ENCODE data around the gene ROR2. TPM values are rescaled to one million over a fixed set of nuclear protein-coding genes. Genes with fewer than 3 reads are reported as not detected.
A peak's percentile ranks its signal among the peaks of the same experiment; 100 is the strongest.

Gene ROR2
- polyA plus RNA-seq, 3 donors, result not detected

DNA sequence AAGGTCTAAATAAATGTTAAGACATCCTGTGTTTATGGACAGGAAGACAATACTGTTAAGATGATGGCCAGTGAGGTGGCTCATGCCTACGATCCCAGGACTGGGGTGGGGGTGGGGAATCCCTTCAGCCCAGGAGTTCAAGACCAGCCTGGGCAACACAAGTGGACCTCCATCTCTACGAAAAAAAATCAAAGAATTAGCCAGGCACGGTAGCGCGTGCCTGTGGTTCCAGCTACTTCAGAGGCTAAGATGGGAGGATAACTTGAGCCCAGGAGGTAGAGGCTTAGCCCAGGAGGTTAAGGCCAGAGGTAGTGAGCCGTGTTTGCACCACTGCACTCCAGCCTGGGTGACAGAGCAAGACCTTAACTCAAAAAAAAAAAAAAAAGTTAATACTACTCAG, 5.3 kb downstream of the ROR2 start:
- Mint-ChIP-seq H3K4me1 (no peaks in the 10 kb centered on the region), H3K36me3 (no peaks in the 10 kb centered on the region), H3K9me3 (peaks cover 0 to 7% (median 0%) of the 10 kb centered on the region in 7 donors), H3K27me3 (ENCODE audit: low read depth in 3 of 3) (peaks cover 33 to 51% (median 44%) of the 10 kb centered on the region in 3 donors), H3K27ac (peak overlapping the region in 1 of 7 donors; percentile 35), H3K4me3 (peak overlapping the region in 1 of 2 donors; percentile 28)
- TF ChIP-seq, protein P1, sequence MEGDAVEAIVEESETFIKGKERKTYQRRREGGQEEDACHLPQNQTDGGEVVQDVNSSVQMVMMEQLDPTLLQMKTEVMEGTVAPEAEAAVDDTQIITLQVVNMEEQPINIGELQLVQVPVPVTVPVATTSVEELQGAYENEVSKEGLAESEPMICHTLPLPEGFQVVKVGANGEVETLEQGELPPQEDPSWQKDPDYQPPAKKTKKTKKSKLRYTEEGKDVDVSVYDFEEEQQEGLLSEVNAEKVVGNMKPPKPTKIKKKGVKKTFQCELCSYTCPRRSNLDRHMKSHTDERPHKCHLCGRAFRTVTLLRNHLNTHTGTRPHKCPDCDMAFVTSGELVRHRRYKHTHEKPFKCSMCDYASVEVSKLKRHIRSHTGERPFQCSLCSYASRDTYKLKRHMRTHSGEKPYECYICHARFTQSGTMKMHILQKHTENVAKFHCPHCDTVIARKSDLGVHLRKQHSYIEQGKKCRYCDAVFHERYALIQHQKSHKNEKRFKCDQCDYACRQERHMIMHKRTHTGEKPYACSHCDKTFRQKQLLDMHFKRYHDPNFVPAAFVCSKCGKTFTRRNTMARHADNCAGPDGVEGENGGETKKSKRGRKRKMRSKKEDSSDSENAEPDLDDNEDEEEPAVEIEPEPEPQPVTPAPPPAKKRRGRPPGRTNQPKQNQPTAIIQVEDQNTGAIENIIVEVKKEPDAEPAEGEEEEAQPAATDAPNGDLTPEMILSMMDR (IDR thresholded peaks at IDR 0.05), result no peak
- Histone ChIP-seq H3K27ac (ENCODE audit: low read depth in 1 of 2, low read length in 2 of 2) (no peak overlapping the region), H3K36me3 (replicated peaks in 1 of 2; ENCODE audit: control insufficient read depth in 1 of 2, insufficient read depth in 2 of 2, low read length in 2 of 2) (no peaks in the 10 kb centered on the region), H3K9ac (ENCODE audit: insufficient read depth, low read length, poor library complexity, severe bottlenecking) (no peak overlapping the region), H3K4me2 (replicated peaks; ENCODE audit: extremely low read depth, low read length, poor library complexity, severe bottlenecking) (no peak overlapping the region), H3K27me3 (ENCODE audit: control insufficient read depth in 2 of 2, insufficient read depth in 2 of 2, low read length in 2 of 2) (peaks cover 32 to 46% of the 10 kb centered on the region in 2 donors), H3K9me3 (replicated peaks in 1 of 2; ENCODE audit: control insufficient read depth in 1 of 2, insufficient read depth in 1 of 2, low read length in 2 of 2) (peaks cover 0 to 9% of the 10 kb centered on the region in 2 donors), H3K79me2 (ENCODE audit: insufficient read depth, low read length) (no peaks in the 10 kb centered on the region), H4K20me1 (ENCODE audit: insufficient read depth, low read length) (no peaks in the 10 kb centered on the region), H2AFZ (ENCODE audit: insufficient read depth, low read depth, low read length, poor library complexity, severe bottlenecking) (no peak overlapping the region), H3K4me1 (ENCODE audit: control insufficient read depth in 1 of 2, insufficient read depth in 2 of 2, low read length in 2 of 2) (peaks cover 0 to 3% of the 10 kb centered on the region in 2 donors), H3K4me3 (replicated peaks in 1 of 3; ENCODE audit: low read depth in 2 of 3, low read length in 3 of 3) (no peak overlapping the region)
- intact Hi-C loops (cut with micrococcal nuclease), result no loop called here
- 91% methylated on average over 5 of the region's 6 CpGs for WGBS (ENCODE audit: insufficient coverage)
- DNase-seq, result no peak

DNA sequence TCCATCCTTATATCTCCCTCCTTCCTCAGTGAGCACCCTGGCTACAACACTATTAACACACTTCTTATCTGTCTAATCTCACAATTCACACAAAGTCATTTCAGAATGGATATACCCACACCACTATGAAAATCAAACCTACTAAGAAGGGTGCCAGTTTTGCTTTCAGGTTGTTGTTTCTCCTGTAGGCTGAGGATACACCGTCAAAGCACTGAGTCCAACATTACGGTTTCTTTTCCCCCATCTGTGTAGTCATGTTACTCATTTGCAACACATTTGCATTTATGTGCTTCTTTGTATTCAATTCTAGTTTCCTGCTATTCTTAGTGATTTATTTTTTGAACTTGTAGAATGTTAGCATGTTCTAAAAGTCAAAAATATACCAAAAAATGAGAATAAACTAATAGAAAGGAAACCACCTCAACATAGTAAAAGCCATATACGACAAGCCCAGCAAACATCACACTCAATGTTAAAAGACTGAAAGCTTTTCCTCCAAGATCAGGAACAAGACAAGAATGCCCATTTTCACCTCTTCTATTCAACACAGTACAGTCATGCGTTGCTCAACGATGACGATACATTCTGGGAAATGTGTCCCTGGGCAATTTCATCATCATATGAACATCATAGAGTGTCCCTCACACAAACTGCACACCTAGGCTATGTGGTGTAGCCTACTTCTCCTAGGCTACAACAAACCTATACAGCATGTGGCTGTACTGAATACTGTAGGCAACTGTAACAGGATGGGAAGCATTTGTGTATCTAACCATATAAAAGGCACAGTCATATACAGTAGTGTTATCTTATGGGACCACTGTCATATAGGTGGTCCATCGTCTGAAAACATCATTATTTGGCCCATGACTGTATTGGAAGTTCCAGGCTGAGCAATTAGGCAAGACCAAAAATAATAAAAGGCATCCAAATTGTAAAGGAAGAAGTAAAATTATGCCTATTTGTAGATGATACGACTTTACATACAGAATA, 6.3 kb downstream of the ROR2 start:
- H2AFZ ChIP-seq (ENCODE audit: insufficient read depth, low read depth, low read length, poor library complexity, severe bottlenecking), result no peak overlapping the region
- no peaks in the 10 kb centered on the region for H3K79me2 ChIP-seq (ENCODE audit: insufficient read depth, low read length)
- 94% methylated on average over 5 of the region's 8 CpGs for WGBS (ENCODE audit: insufficient coverage)
- no peak overlapping the region for H3K4me3 ChIP-seq (replicated peaks in 1 of 3; ENCODE audit: low read depth in 2 of 3, low read length in 3 of 3)
- no peaks in the 10 kb centered on the region for H4K20me1 ChIP-seq (ENCODE audit: insufficient read depth, low read length)
- Mint-ChIP-seq H3K36me3 (no peaks in the 10 kb centered on the region), H3K9me3 (peaks cover 0 to 7% (median 0%) of the 10 kb centered on the region in 7 donors), H3K4me3 (no peak overlapping the region), H3K4me1 (no peaks in the 10 kb centered on the region), H3K27me3 (ENCODE audit: low read depth in 3 of 3) (peaks cover 31 to 42% (median 37%) of the 10 kb centered on the region in 3 donors), H3K27ac (no peak overlapping the region)
- H3K9me3 ChIP-seq (replicated peaks in 1 of 2; ENCODE audit: control insufficient read depth in 1 of 2, insufficient read depth in 1 of 2, low read length in 2 of 2), result peaks cover 0 to 9% of the 10 kb centered on the region in 2 donors
- TF ChIP-seq, protein P1 (IDR thresholded peaks at IDR 0.05), result no peak
- no peak overlapping the region for H3K9ac ChIP-seq (ENCODE audit: insufficient read depth, low read length, poor library complexity, severe bottlenecking)
- peaks cover 27 to 38% of the 10 kb centered on the region in 2 donors for H3K27me3 ChIP-seq (ENCODE audit: control insufficient read depth in 2 of 2, insufficient read depth in 2 of 2, low read length in 2 of 2)
- intact Hi-C loops (cut with micrococcal nuclease), result no loop called here
- no peak overlapping the region for H3K4me2 ChIP-seq (replicated peaks; ENCODE audit: extremely low read depth, low read length, poor library complexity, severe bottlenecking)
- DNase-seq, result no peak
- no peaks in the 10 kb centered on the region for H3K36me3 ChIP-seq (replicated peaks in 1 of 2; ENCODE audit: control insufficient read depth in 1 of 2, insufficient read depth in 2 of 2, low read length in 2 of 2)
- H3K4me1 ChIP-seq (ENCODE audit: control insufficient read depth in 1 of 2, insufficient read depth in 2 of 2, low read length in 2 of 2), result no peaks in the 10 kb centered on the region
- no peak overlapping the region for H3K27ac ChIP-seq (ENCODE audit: low read depth in 1 of 2, low read length in 2 of 2)
